ENCODE measurements around the gene TXNL4A.

Gene TXNL4A

DNA sequence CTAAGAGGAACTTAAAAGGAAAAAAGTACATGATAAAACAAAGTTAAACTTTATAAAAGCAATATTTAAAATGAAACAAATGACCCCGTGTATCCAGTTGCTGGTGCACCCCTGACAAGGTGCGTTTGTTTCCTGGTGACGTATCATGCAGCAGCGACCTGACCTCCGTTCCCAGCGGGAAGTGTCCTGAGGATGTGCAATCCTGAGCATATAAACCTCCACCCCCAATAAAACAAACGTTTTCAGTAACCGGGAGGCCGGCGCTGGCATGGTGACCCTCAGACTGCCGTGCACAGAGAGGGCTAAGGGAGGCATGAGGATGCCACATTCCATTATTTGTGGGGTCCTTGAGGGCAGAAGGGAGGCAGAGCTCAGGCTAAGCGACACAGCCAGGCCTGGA is 51.7 kb downstream of the TXNL4A start:
- no peak overlapping the region for H3K4me3 ChIP-seq (ENCODE audit: low read depth, low read length)

DNA sequence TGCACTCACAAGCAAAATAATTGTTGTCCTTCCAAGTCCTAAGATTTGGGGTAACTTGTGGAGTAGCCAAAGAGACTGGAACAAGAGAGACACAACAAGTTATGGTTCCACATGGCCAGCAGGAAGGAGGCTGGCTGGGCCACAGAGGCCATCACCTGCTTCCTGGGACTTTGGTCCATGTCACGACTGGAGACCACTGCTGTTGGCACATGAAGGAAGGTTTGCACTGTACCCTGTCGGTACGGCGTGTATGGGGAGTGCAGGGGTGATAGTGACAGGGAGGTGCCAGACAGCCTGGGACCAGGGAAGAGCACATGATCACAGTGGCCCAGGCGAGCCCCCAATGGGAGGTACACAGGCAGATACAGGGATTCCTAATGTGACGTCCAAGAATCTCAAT is 52.4 kb downstream of the TXNL4A start:
- H3K4me3 ChIP-seq (ENCODE audit: low read depth, low read length), result no peak overlapping the region

DNA sequence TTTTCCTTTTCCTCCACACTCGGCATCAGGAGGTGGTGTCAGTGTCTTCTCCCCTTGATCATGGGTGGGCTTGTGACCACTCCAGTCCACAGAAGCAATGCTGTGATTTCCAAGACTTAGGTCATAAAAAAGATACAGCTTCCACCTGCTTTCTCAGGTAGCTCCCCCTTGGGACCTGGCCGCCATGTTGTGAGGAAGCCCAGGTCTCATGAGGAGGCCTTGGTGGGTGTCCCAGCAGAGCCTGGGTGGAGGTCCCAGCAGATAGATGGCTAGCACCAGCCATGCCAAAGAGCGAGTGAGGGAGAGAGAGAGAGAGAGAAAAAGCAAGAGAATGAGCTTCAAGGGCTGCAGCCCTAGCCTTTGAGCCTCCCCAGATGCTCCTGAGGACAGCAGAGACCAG is 52.9 kb downstream of the TXNL4A start:
- H3K4me3 ChIP-seq (ENCODE audit: low read depth, low read length), result no peak overlapping the region

GRCh38 chr18:79935098-79935480 is 53.3 kb downstream of the TXNL4A start:
- H3K4me3 ChIP-seq (ENCODE audit: low read depth, low read length), result no peak overlapping the region

DNA sequence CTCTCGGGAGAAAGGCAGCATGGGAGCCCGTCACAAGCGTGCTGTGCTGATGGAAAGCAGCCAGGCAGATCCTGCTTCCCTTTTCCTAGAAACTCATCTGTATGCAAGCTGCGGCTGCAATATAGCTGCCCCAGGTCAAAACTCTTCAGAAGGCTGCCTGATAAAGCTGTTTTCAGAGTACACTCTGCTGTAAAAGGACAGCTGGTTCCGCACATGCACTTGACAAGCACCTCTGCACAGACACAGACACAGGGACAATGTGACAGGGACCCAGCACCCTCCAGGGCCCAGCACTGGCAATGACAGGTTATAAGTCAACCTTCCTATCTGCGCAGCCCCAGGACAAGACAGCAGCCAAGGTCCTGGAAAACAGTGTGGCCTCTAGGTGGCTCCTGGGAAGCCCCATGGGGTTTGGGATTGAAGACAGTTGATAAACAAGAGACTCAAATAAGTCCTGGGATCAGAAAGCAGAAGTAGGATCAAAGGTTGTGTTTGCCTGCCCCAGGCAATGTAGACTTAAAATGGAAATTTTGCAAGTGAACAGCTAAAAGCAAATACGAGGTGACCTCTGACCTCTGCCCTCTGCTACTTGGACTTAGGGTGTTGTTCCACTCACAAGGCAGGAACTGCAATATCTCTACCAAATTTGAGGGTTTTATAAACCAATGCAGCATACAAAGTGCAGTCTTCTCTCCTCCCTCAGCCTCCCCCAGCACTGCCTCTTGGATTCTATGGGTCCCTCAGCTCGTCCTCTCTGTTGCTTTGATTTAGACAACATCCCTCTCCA is 53.9 kb downstream of the TXNL4A start:
- no peak overlapping the region for H3K4me3 ChIP-seq (ENCODE audit: low read depth, low read length)

GRCh38 chr18:79933765-79934164 is 54.6 kb downstream of the TXNL4A start:
- no peak overlapping the region for H3K4me3 ChIP-seq (ENCODE audit: low read depth, low read length)

DNA sequence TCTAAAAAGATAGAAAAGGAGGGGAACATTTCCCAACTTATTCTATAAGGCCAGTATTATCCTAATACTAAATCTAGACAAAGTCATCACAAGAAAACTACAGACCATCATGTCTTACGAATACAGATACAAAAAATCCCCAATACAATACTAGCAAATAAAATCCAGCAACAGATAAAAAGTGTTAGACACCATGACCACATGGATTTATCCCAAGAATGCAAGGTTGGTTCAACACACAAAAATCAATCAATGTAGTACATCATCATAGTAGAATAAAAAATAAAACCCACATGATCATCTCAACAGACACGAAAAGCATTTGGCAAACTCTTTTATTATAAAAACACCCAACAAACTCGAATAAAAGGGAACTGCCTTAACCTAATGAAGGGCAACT is 55.5 kb downstream of the TXNL4A start:
- no peak overlapping the region for H3K4me3 ChIP-seq (ENCODE audit: low read depth, low read length)

- no peak overlapping the region for H3K4me3 ChIP-seq (ENCODE audit: low read depth, low read length)
Observed at GRCh38 chr18:79931475-79931874, 56.9 kb downstream of the TXNL4A start.

DNA sequence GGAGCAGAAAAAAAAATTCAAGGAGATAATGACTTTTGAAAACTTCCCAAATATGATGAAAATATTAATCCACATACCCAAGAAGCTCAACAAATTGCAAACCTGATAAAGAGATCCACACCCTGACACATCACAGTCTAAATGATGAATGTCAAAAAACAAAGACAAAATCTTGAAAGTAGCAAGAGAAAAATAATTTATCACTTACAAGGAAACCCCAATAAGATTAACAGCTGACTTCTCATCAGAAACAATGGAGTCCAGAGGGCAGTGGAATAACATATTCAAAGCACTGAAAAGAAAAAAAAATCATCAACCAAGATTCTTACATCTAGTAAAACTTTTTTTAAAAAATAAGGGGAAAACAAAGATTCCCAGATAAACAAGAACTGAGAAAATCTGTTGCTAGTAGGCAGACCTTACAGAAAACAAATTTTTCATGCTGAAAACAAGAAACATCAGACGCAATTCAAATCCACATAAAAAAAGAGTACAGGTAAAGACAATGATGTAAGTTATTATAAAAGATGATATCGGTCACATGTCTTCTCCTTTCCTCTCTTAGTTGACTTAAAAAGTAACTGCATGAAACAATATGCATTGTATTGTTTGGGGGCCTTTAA is 58.2 kb downstream of the TXNL4A start:
- no peak overlapping the region for H3K4me3 ChIP-seq (ENCODE audit: low read depth, low read length)

GRCh38 chr18:79928563-79928960 is 59.8 kb downstream of the TXNL4A start:
- H3K4me3 ChIP-seq (ENCODE audit: low read depth, low read length), result no peak overlapping the region

DNA sequence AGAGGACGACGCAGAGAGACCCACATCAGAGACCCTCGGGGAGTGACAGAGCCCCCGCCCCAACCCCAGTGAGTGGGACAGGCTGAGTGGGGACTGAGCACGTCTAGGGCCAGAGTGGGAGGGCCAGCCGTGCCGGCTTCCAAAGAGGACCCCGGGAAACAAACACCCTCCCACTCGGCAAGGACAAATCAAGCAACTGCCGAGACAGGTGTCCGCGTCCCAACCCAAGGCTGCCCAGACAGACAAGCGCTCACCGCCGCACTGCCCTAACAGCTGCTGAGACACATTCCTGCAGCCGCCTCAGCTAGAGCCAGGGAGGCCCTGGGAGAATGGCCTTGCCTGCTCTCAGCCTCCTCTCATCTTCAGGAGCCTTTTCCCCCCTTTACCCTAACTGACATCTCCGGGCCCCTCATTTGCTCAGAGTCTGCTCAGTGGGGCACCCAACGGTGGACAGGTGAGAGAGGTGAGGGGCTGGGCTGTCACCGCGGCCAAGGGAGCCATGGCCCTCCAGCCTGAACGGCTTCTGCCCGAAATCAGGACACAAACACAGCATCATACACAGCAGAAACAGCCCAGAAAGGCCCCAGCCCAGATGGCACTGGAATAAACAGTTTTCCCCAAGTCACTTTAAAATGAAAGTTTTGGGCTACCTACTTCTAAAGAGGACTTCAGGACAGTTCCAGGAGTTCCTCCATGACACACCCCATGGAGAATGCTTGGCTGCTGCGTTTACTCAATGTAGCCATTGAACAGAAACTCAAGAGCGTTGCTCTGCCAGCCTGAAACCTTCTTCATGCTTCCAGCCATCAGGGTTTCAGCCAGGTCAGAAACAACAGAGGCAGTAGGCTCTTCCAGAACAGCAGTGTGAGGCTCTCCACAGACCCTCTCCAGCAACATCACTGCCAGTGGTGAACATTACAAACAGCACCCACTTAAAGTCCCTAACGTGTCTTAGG is 60.5 kb downstream of the TXNL4A start:
- no peak overlapping the region for H3K4me3 ChIP-seq (ENCODE audit: low read depth, low read length)

- no peak overlapping the region for H3K4me3 ChIP-seq (ENCODE audit: low read depth, low read length)
Observed at GRCh38 chr18:79926715-79927606, 61.4 kb downstream of the TXNL4A start.

DNA sequence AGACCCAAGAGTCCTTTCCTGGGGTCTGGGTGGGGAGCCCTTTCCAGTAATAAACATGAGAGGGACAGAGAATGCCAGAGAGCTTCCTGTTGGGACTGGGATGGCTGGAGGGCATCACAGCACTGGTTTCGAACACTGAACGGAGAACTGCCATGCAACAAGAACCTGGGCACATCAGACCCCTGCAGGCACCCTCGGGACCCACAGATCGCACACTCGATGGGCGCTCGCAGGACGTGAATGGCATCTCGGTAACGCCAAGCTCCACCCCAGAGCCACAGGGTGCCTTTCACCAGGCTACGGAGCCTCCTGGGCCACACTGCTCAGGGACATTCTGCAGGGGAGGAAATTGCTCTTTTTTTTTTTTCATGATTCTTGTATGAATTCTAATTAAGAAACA is 62.1 kb downstream of the TXNL4A start:
- no peak overlapping the region for H3K4me3 ChIP-seq (ENCODE audit: low read depth, low read length)

- no peak overlapping the region for H3K4me3 ChIP-seq (ENCODE audit: low read depth, low read length)
Observed at GRCh38 chr18:79924814-79925731, 63.3 kb downstream of the TXNL4A start.

DNA sequence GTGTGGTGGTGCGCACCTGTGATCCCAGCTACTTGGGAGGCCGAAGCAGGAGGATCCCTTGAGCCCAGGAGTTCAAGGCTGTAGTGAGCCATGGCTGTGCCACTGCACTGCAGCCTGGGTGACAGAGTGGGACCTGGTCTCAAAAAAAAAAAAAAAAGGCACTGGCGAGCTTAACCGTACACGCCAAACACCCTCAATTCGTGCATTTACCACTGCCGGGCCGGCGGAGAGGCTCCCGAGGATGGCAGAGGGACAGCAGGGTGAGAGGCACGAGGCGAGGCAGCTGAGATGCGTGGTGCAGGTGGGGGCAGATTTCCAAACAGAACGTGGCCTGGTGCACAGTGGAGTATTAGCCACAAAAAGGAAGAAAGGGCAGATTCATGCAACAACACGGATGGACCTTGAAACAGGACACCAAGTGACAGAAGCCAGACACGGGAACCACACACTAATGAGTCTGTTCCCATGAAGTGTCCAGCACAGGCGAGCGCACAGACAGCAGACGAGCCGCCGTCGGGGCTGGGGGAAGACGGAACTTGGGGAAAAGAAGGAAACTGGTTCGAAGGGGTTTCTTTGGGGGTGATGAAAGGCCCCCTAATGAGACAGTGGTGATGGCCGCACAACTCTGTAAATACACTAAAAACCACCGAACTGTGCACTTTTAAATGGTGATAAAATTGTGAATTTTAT is 64.3 kb downstream of the TXNL4A start:
- no peak overlapping the region for H3K4me3 ChIP-seq (ENCODE audit: low read depth, low read length)

- H3K4me3 ChIP-seq (ENCODE audit: low read depth, low read length), result no peak overlapping the region
Observed at GRCh38 chr18:79922971-79923411, 65.4 kb downstream of the TXNL4A start.

- no peak overlapping the region for H3K4me3 ChIP-seq (ENCODE audit: low read depth, low read length)
Observed at GRCh38 chr18:79921984-79922965, 66.1 kb downstream of the TXNL4A start.

All from iPS-11a (cell line).